Transverse colon (tissue), 4 donors: ENCODE data around the gene WNT7A. TPM values are rescaled to one million over a fixed set of nuclear protein-coding genes. Genes with fewer than 3 reads are reported as not detected.

ENCODE experiments used
- DNase-seq: peaks from one replicate; pipeline ENCODE4 v3.0.0-alpha.2; 2019
- H3K27ac ChIP-seq, 4 donors: fragments of 200-600 bp; sonication (generic); 2 replicates each; pipeline ENCODE4 v1.5.1; 2016 to 2018; ENCODE audit warnings: inconsistent platforms in 4 of 4
- H3K27me3 ChIP-seq: fragments of 200-600 bp; sonication (generic); 2 replicates; pipeline ENCODE4 v1.5.1; 2017; ENCODE audit warnings: inconsistent platforms
- H3K36me3 ChIP-seq, 4 donors: fragments of 200-600 bp; sonication (generic); 2 replicates each; pipeline ENCODE4 v1.5.1; 2017 to 2019; ENCODE audit warnings: inconsistent platforms in 4 of 4
- H3K4me1 ChIP-seq, 4 donors: fragments of 200-600 bp; sonication (generic); 2 replicates each; pipeline ENCODE4 v1.5.1; 2017 to 2020; ENCODE audit warnings: inconsistent platforms in 4 of 4
- H3K4me3 ChIP-seq, 4 donors: fragments of 200-600 bp; sonication (generic); 1 replicate in 1 of 4; 2 replicates in 3 of 4; pipeline versions ENCODE4 v1.5.1 to v1.6.1; 2017 to 2019; ENCODE audit warnings: inconsistent platforms in 4 of 4
- H3K9me3 ChIP-seq, 2 donors: fragments of 200-600 bp; sonication (generic); 2 replicates each; pipeline ENCODE4 v1.5.1; 2017 to 2019; ENCODE audit warnings: inconsistent platforms in 2 of 2
- EP300 ChIP-seq: sonication (generic); formaldehyde crosslinking; IDR thresholded peaks from one replicate; pipeline ENCODE4 v1.6.1; 2017; ENCODE audit warnings: antibody characterized with exemption, low read depth
- POLR2A ChIP-seq: fragments of 450-650 bp; IDR thresholded peaks from one replicate; pipeline ENCODE4 v1.6.1; 2016; ENCODE audit warnings: antibody characterized with exemption, mild to moderate bottlenecking, moderate library complexity
- POLR2AphosphoS5 ChIP-seq, 3 donors: sonication (generic); formaldehyde crosslinking; IDR thresholded peaks; one replicate each; pipeline ENCODE4 v1.6.1; 2016; ENCODE audit warnings: antibody characterized with exemption in 3 of 3
- WGBS, 2 donors: methylation state at CpG; one replicate each; pipeline ENCODE4 v1.1.5; 2018; ENCODE audit warnings: low coverage in 1 of 2; 5-methylcytosine and 5-hydroxymethylcytosine counted together
- in situ Hi-C, 4 donors: fragments of 200-750 bp; cut with MboI; loops; one replicate each; pipeline versions ENCODE4 v1.15.0 to v1.15.1; 2017; ENCODE audit warnings: low sequenced_read_pairs in 3 of 4, low pct_ligation_motif_present in 1 of 4, low pct_unique_long_range_greater_than_20kb in 1 of 4
- intact Hi-C: fragments of 100-400 bp; cut with DNase I; formaldehyde crosslinking; loops from one replicate; pipeline ENCODE4 v1.15.1; 2023; ENCODE audit warnings: low total_unique reads
- total RNA-seq, 4 donors: library from RNA; depleted of rRNA; stranded (reverse); fragments of >200 nt; gene quantifications; one replicate each; pipeline ENCODE4 v1.1.0, GENCODE V29; 2016
- TF ChIP-seq, protein P1 (sequence below), 5 experiments: fragments of 200-600 bp in 3 of 5; fragments of 450-650 bp in 2 of 5; sonication (generic) in 3 of 5; IDR thresholded peaks; 1 replicate in 2 of 5; 2 replicates in 3 of 5; pipeline ENCODE4 v1.5.1; 2016 to 2017; ENCODE audit warnings: antibody characterized with exemption in 5 of 5, inconsistent platforms in 3 of 5, mild to moderate bottlenecking in 2 of 5, moderate library complexity in 1 of 5

Gene WNT7A
- total RNA-seq, 4 donors from 2014 or later: not detected

DNA sequence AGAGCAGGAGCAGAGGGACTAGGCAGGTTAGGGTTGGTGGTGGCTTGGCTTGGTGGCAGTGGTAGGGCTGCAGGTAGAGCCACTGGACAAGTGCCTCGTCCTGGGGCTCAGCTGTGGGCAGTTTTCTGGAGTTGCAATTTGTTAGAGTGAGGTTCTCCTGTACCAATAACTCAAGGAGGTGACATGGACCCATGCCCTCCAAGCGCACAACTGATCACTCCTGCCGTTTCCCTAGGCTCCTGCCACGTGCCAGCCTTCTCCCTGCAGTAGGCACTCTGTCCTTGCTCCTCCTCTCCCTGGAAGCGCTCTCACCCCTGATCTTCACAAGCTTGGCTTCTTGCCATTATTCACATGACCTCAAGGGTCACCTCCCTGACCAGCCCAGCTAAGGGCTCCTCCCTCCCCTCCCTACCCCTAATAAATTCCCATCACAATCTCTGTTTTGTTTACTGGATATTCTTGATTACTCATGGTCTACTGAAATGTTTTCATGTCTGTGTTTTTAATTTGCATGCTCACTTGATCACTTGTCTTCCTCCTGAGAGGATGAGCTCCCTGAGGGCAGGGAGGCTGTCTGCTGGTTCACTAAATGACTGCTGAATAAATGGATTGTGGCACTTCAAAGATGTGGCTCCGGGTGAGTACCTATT is 3.3 kb downstream of the WNT7A start:
- Histone ChIP-seq H3K27ac (no peak overlapping the region), H3K4me3 (no peak overlapping the region), H3K27me3 (peaks cover 67% of the 10 kb centered on the region), H3K4me1 (peaks cover 0 to 28% (median 23%) of the 10 kb centered on the region in 4 donors), H3K9me3 (no peaks in the 10 kb centered on the region), H3K36me3 (no peaks in the 10 kb centered on the region)
- 43 to 57% methylated on average over 1 to 6 of the region's 6 CpGs for WGBS, 2 donors
- TF ChIP-seq POLR2A (no peak), POLR2AphosphoS5 (IDR thresholded peaks at IDR 0.05) (no peak), EP300 (no peak)
- TF ChIP-seq, protein P1, sequence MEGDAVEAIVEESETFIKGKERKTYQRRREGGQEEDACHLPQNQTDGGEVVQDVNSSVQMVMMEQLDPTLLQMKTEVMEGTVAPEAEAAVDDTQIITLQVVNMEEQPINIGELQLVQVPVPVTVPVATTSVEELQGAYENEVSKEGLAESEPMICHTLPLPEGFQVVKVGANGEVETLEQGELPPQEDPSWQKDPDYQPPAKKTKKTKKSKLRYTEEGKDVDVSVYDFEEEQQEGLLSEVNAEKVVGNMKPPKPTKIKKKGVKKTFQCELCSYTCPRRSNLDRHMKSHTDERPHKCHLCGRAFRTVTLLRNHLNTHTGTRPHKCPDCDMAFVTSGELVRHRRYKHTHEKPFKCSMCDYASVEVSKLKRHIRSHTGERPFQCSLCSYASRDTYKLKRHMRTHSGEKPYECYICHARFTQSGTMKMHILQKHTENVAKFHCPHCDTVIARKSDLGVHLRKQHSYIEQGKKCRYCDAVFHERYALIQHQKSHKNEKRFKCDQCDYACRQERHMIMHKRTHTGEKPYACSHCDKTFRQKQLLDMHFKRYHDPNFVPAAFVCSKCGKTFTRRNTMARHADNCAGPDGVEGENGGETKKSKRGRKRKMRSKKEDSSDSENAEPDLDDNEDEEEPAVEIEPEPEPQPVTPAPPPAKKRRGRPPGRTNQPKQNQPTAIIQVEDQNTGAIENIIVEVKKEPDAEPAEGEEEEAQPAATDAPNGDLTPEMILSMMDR (IDR thresholded peaks at IDR 0.05): no peak
- intact Hi-C loops: no loop called here
- in situ Hi-C loops: loop anchor here in 2 of 4 donors (25.0 kb wide), 3 partner anchors 214 to 586 kb away; no protein-coding TSS in a partner anchor
- DNase-seq: no peak

DNA sequence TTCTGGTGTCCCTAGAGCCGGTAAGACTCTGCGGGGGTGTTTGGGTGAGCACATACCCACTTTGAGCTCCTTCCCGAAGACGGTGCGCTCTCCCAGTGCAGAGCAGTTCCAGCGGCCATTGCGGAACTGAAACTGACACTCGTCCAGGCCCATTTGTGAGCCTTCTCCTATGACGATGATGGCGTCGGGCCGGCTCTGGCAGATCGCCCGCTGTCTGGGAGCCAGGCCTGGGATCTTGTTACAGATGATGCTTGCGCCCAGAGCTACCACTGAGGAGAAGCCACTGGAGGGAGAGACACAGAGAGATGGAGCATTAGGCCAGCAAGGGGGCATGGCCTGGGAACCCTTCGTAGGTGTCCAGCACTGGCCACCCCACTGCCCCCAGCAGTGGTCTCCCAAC is 5.0 kb downstream of the WNT7A start:
- Histone ChIP-seq H3K36me3 (no peaks in the 10 kb centered on the region), H3K9me3 (no peaks in the 10 kb centered on the region), H3K27ac (no peak overlapping the region), H3K4me1 (peaks cover 0 to 19% (median 16%) of the 10 kb centered on the region in 4 donors), H3K4me3 (no peak overlapping the region), H3K27me3 (peaks cover 50% of the 10 kb centered on the region)
- 60 to 75% methylated on average over 1 to 16 of the region's 16 CpGs for WGBS, 2 donors
- no peak for TF ChIP-seq POLR2AphosphoS5 (IDR thresholded peaks at IDR 0.05)
- DNase-seq: no peak
- intact Hi-C loops: no loop called here
- in situ Hi-C loops: loop anchor here in 2 of 4 donors (25.0 kb wide), 3 partner anchors 213 to 587 kb away; no protein-coding TSS in a partner anchor

DNA sequence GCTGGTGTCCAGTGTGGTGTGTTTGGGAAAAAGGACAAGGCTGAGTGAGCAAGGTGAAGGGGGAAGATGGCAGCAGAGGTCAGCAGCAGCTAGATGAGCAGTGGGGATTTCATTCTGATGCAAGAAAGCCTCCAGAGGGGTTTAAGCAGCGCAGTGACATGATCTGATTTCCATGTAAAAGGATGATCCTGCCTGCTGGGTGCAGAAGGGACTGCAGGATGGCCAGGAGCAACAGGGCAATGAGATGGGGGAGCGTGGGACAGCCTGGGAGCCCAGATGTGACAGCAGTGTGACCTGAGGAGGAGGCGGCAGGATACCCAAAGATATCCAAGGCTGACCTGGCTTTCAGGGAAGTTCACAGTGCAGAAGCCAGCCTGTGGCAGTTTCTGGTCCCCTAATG is 6.1 kb downstream of the WNT7A start:
- no peak overlapping the region for H3K4me3 ChIP-seq
- intact Hi-C loops: no loop called here
- H3K27ac ChIP-seq: no peak overlapping the region
- no peaks in the 10 kb centered on the region for H3K36me3 ChIP-seq
- 17 to 39% methylated on average over 1 to 3 of the region's 3 CpGs for WGBS, 2 donors
- DNase-seq: no peak
- in situ Hi-C loops: no loop called here
- H3K27me3 ChIP-seq: peaks cover 39% of the 10 kb centered on the region
- no peak for TF ChIP-seq EP300
- TF ChIP-seq POLR2A: no peak
- no peak for TF ChIP-seq POLR2AphosphoS5 (IDR thresholded peaks at IDR 0.05)
- TF ChIP-seq, protein P1 (IDR thresholded peaks at IDR 0.05): no peak
- H3K9me3 ChIP-seq: no peaks in the 10 kb centered on the region
- H3K4me1 ChIP-seq: peaks cover 0 to 9% (median 5%) of the 10 kb centered on the region in 4 donors

DNA sequence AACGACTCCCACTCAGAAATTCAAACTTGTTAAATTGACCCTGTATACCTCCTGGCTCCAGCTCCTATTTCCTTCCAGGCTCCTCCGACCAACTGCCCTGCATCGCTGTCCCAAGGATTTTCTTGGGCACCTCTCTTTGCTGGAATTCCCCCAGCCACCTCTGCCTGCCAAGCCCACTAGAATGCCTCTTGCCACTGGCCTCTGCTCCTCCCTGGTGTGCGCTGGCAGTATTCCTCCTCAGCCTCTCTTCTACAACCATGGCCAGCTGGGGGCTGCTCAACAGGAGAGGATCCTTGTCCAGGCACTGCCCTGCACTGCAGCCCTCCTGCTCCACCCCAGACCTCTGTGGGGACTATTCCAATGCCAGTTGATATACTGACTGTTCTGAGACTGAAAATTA is 7.4 kb downstream of the WNT7A start:
- H3K27me3 ChIP-seq: peaks cover 25% of the 10 kb centered on the region
- H3K4me1 ChIP-seq: no peaks in the 10 kb centered on the region
- no peak for TF ChIP-seq EP300
- TF ChIP-seq, protein P1 (IDR thresholded peaks at IDR 0.05): no peak
- TF ChIP-seq POLR2AphosphoS5 (IDR thresholded peaks at IDR 0.05): no peak
- no peak for TF ChIP-seq POLR2A
- intact Hi-C loops (no loop called here), in situ Hi-C loops (no loop called here)
- H3K9me3 ChIP-seq: no peaks in the 10 kb centered on the region
- H3K36me3 ChIP-seq: no peaks in the 10 kb centered on the region
- H3K27ac ChIP-seq: no peak overlapping the region
- no peak overlapping the region for H3K4me3 ChIP-seq
- no peak for DNase-seq
- 79 to 89% methylated on average over 3 to 4 of the region's 4 CpGs for WGBS, 2 donors
